Effector memory CD8-positive, alpha-beta T cell (primary cell): ENCODE results near the gene DHX57.
"Not testable (repeated sequence)": the region's sequence is repeated elsewhere in the genome, so short reads cannot be mapped to it uniquely, and the experiment has no call there.

Experiments
- ATAC-seq: fragments of 150-1000 bp; cut with Tn5 transposase; replicated peaks from 2 replicates; pipeline ENCODE4 v1.10.0; 2021; ENCODE audit warnings: mild to moderate bottlenecking, moderate library complexity
- DNase-seq, 3 experiments: peaks; one replicate each; pipeline ENCODE4 v3.0.0; 2021
- H3K27ac Mint-ChIP-seq, 2 donors: one replicate each; pipeline ENCODE4 v1.8.0; 2022; ENCODE audit warnings: mild to moderate bottlenecking in 2 of 2, mixed read lengths in 2 of 2, moderate library complexity in 2 of 2
- H3K27me3 Mint-ChIP-seq, 2 donors: one replicate each; pipeline ENCODE4 v1.8.0; 2022; ENCODE audit warnings: mixed read lengths in 2 of 2
- H3K36me3 Mint-ChIP-seq: one replicate; pipeline ENCODE4 v1.8.0; 2022; ENCODE audit warnings: mild to moderate bottlenecking, moderate library complexity, mixed read lengths; ENCODE audit not compliant: insufficient read depth
- H3K4me1 Mint-ChIP-seq, 2 donors: one replicate each; pipeline ENCODE4 v1.8.0; 2022; ENCODE audit warnings: low read depth in 2 of 2, mixed read lengths in 2 of 2
- H3K4me3 Mint-ChIP-seq, 2 donors: one replicate each; pipeline ENCODE4 v1.8.0; 2022; ENCODE audit warnings: mild to moderate bottlenecking in 2 of 2, mixed read lengths in 2 of 2, moderate library complexity in 2 of 2
- H3K9me3 Mint-ChIP-seq, 2 donors: one replicate each; pipeline ENCODE4 v1.8.0; 2022; ENCODE audit warnings: mixed read lengths in 2 of 2

Gene DHX57

GRCh38 chr2:38776531-38776930, 99.2 kb downstream of the DHX57 start:
- no peak for ATAC-seq
- Mint-ChIP-seq H3K27ac (no peak overlapping the region), H3K4me1 (peaks cover 6 to 7% of the 10 kb centered on the region in 2 donors), H3K27me3 (peaks cover 18 to 27% of the 10 kb centered on the region in 2 donors), H3K36me3 (peaks cover 12% of the 10 kb centered on the region), H3K4me3 (peak overlapping the region in 1 of 2 donors; percentile 19), H3K9me3 (no peaks in the 10 kb centered on the region)
- no peak for DNase-seq

- ATAC-seq (no peak), DNase-seq (no peak)
- H3K27me3 Mint-ChIP-seq = peaks cover 18 to 27% of the 10 kb centered on the region in 2 donors
- H3K27ac Mint-ChIP-seq = no peak overlapping the region
- H3K4me3 Mint-ChIP-seq = no peak overlapping the region
- peaks cover 6% of the 10 kb centered on the region for H3K36me3 Mint-ChIP-seq
- H3K4me1 Mint-ChIP-seq = peaks cover 6 to 7% of the 10 kb centered on the region in 2 donors
- H3K9me3 Mint-ChIP-seq = no peaks in the 10 kb centered on the region
Measured at GRCh38 chr2:38775921-38776225, 99.9 kb downstream of the DHX57 start.

- Mint-ChIP-seq H3K4me1 (peaks cover 6 to 7% of the 10 kb centered on the region in 2 donors), H3K27me3 (peaks cover 18 to 27% of the 10 kb centered on the region in 2 donors), H3K9me3 (no peaks in the 10 kb centered on the region), H3K4me3 (no peak overlapping the region), H3K27ac (no peak overlapping the region), H3K36me3 (peaks cover 2% of the 10 kb centered on the region)
- DNase-seq (no peak), ATAC-seq (no peak)
Measured at GRCh38 chr2:38775097-38775920, 100.4 kb downstream of the DHX57 start.

- DNase-seq (no peak), ATAC-seq (no peak)
- Mint-ChIP-seq H3K4me1 (no peaks in the 10 kb centered on the region), H3K36me3 (peaks cover 2% of the 10 kb centered on the region), H3K4me3 (no peak overlapping the region), H3K27ac (no peak overlapping the region), H3K9me3 (no peaks in the 10 kb centered on the region), H3K27me3 (peaks cover 18 to 19% of the 10 kb centered on the region in 2 donors)
Measured at GRCh38 chr2:38771632-38772031, 104.1 kb downstream of the DHX57 start.

GRCh38 chr2:38765551-38765950, 110.2 kb downstream of the DHX57 start:
- Mint-ChIP-seq H3K4me3 (no peak overlapping the region), H3K36me3 (no peaks in the 10 kb centered on the region), H3K9me3 (no peaks in the 10 kb centered on the region), H3K27me3 (no peaks in the 10 kb centered on the region), H3K4me1 (no peaks in the 10 kb centered on the region), H3K27ac (no peak overlapping the region)
- DNase-seq (no peak), ATAC-seq (no peak)

GRCh38 chr2:38765149-38765548, 110.6 kb downstream of the DHX57 start:
- H3K4me3 Mint-ChIP-seq = no peak overlapping the region
- no peak overlapping the region for H3K27ac Mint-ChIP-seq
- no peaks in the 10 kb centered on the region for H3K4me1 Mint-ChIP-seq
- no peak for DNase-seq
- no peaks in the 10 kb centered on the region for H3K36me3 Mint-ChIP-seq
- no peaks in the 10 kb centered on the region for H3K9me3 Mint-ChIP-seq
- no peak for ATAC-seq
- H3K27me3 Mint-ChIP-seq = no peaks in the 10 kb centered on the region

- no peak overlapping the region for H3K4me3 Mint-ChIP-seq
- H3K36me3 Mint-ChIP-seq = no peaks in the 10 kb centered on the region
- no peaks in the 10 kb centered on the region for H3K27me3 Mint-ChIP-seq
- no peak for DNase-seq
- H3K4me1 Mint-ChIP-seq = no peaks in the 10 kb centered on the region
- no peak for ATAC-seq
- H3K9me3 Mint-ChIP-seq = no peaks in the 10 kb centered on the region
- H3K27ac Mint-ChIP-seq = no peak overlapping the region
Measured at GRCh38 chr2:38763728-38764127, 112.0 kb downstream of the DHX57 start.

GRCh38 chr2:38763228-38763627, 112.5 kb downstream of the DHX57 start:
- DNase-seq (no peak), ATAC-seq (no peak)
- H3K36me3 Mint-ChIP-seq = no peaks in the 10 kb centered on the region
- no peaks in the 10 kb centered on the region for H3K4me1 Mint-ChIP-seq
- H3K27me3 Mint-ChIP-seq = no peaks in the 10 kb centered on the region
- H3K27ac Mint-ChIP-seq = no peak overlapping the region
- H3K9me3 Mint-ChIP-seq = no peaks in the 10 kb centered on the region
- H3K4me3 Mint-ChIP-seq = no peak overlapping the region

GRCh38 chr2:38755891-38756290, 119.8 kb downstream of the DHX57 start:
- H3K9me3 Mint-ChIP-seq, H3K27me3 Mint-ChIP-seq, H3K27ac Mint-ChIP-seq, DNase-seq, H3K4me3 Mint-ChIP-seq, ATAC-seq: not testable (repeated sequence)
- peaks cover 14% of the 10 kb centered on the region for H3K36me3 Mint-ChIP-seq
- peaks cover 15 to 20% of the 10 kb centered on the region in 2 donors for H3K4me1 Mint-ChIP-seq

GRCh38 chr2:38754506-38754905, 121.2 kb downstream of the DHX57 start:
- ATAC-seq (no peak), DNase-seq (no peak)
- H3K9me3 Mint-ChIP-seq = no peaks in the 10 kb centered on the region
- H3K4me1 Mint-ChIP-seq = peaks cover 20 to 26% of the 10 kb centered on the region in 2 donors
- H3K4me3 Mint-ChIP-seq = peak overlapping the region; percentile 67 to 79
- no peaks in the 10 kb centered on the region for H3K27me3 Mint-ChIP-seq
- H3K36me3 Mint-ChIP-seq = peaks cover 28% of the 10 kb centered on the region
- H3K27ac Mint-ChIP-seq = peak overlapping the region; percentile 75 to 90

GRCh38 chr2:38754049-38754448, 121.7 kb downstream of the DHX57 start:
- Mint-ChIP-seq H3K27ac (peak overlapping the region in 1 of 2 donors; percentile 90), H3K27me3 (no peaks in the 10 kb centered on the region), H3K4me3 (peak overlapping the region; percentile 67 to 79), H3K4me1 (peaks cover 21 to 30% of the 10 kb centered on the region in 2 donors), H3K36me3 (peaks cover 32% of the 10 kb centered on the region), H3K9me3 (no peaks in the 10 kb centered on the region)
- no peak for ATAC-seq
- DNase-seq = no peak

GRCh38 chr2:38751596-38752410, 123.9 kb downstream of the DHX57 start:
- Mint-ChIP-seq H3K4me3 (peak overlapping the region; percentile 96 to 99), H3K9me3 (no peaks in the 10 kb centered on the region), H3K4me1 (peaks cover 39 to 52% of the 10 kb centered on the region in 2 donors), H3K27me3 (no peaks in the 10 kb centered on the region), H3K27ac (peak overlapping the region; percentile 100), H3K36me3 (peaks cover 55% of the 10 kb centered on the region)
- ATAC-seq = peak; percentile 30
- peak in 1 of 3 experiments; percentile 47 for DNase-seq

GRCh38 chr2:38750891-38751595, 124.7 kb downstream of the DHX57 start, which contains the start of gene SRSF7:
SRSF7 (minus strand) TSS chr2:38751361; CDS start chr2:38751256, 105 bp downstream.
- Mint-ChIP-seq H3K9me3 (no peaks in the 10 kb centered on the region), H3K4me3 (peak within 1 kb of the TSS; percentile 96 to 99), H3K4me1 (peaks cover 47 to 60% of the 10 kb centered on the region in 2 donors), H3K36me3 (peaks cover 62% of the 10 kb centered on the region), H3K27me3 (no peaks in the 10 kb centered on the region), H3K27ac (peak within 1 kb of the TSS; percentile 100)
- DNase-seq = peak; percentile 94 to 98 (median 97)
- peak; percentile 74 for ATAC-seq
